Medulla oblongata (tissue), 1 donor: ENCODE data around the gene UTP20.
A peak's percentile ranks its signal among the peaks of the same experiment; 100 is the strongest.

ENCODE experiments used
- DNase-seq: peaks from one replicate; pipeline ENCODE4 v3.0.0-alpha.2; 2015; ENCODE audit errors: extremely low spot score

The UTP20 gene

DNA sequence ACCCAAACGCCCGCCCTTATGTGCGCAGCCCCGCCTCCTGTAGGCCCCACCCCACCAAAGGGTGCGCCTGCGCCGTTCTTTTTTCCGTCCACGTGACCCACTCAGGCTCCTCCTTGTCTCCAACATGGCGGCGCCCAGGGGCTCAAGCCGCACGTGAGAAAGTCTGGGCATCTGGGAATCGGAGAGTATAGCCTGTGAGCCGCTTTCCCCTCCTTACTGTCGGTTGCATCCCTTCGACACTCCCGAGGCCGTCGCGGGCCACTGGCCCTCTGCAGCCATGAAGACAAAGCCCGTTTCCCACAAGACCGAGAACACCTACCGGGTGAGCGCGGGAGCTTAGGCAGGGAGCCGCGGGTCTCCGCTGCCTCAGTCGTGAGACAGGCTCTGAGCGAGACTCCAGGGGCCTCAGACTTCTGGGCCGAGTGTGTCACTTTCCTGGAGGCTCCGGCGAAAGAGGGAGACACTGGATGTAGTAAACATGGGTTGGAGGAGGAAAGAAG, at the start of gene UTP20:
TSS of gene UTP20 (plus strand) at position 100 of the 500 bp plus-strand sequence. CDS start at position 278, 178 bp downstream.
- peak; percentile 95 for DNase-seq

DNA sequence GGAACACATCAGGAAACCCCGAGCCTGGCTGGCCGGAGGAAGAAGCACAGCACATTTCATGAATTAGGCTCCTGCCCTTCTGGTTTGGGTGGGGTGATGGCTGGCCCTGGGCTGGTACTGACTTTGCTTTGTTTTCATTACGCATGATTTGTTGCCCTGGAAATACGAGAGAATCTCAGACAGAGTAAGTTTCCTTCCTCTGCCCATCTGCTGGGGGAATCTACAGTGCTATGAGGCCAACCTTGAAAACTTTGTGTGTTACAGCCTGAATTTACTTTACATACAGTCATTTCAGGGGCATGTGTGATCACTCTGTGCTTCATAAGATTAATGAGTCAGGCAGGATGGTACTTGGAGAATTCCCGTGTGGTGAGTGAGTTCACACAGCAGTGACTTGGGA, 49.4 kb upstream of the UTP20 start:
- DNase-seq, result no peak

DNA sequence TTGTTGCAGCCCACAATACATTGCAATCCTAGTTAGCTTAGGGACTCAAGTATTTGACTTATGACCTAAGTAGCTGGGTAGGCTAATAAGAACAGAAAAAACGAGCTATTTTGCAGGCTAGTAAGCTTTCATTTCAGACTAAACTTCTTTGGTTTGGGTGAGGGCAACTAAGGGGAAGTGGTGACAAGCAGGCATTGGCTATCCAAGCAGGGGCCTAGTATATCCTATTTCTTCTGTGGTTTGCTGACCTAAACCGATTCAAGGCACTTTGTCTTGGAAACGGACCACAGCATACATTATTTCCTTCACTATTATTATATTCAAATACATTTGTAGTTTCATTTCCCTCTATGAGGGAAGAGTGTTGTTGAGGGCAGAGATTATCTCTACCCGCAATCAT, 48.3 kb upstream of the UTP20 start:
- DNase-seq, result peak; percentile 5

DNA sequence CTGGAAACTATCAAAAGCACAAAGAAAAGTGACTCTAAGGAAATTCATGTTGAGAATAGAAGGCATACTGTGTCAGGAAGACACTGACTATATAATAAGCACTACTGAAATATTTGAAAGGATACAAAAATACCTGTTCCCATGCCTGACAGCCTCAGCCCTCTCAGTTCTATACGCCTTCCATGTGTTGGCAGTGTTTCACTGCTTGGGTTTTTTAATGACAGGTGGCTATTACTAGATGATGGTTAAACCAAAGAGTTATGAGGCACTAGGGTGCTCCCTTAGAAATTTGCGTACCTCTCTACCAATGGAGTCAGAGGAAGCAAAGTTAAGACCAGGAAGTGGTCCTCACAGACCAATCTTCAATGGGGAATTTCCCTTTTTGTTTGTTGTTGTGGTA, 44.2 kb upstream of the UTP20 start:
- DNase-seq, result no peak

DNA sequence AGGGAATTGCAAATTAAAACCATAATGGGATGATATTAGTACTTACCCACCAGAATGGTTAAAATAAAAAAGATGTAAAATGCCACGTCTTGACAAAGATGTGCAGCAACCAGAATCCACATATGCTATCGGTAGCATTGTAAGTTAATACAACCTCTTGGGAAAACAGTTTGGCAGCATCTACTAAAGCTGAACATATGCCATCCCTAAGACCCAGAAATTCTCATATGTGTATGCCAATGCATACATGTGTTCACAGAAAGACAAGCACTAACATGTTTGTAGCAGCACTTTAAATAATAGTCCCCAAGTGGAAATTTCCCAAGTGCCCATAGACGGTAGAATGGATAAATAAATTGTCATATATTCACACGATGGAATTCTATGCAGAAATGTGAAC, 41.6 kb upstream of the UTP20 start:
- DNase-seq, result no peak

DNA sequence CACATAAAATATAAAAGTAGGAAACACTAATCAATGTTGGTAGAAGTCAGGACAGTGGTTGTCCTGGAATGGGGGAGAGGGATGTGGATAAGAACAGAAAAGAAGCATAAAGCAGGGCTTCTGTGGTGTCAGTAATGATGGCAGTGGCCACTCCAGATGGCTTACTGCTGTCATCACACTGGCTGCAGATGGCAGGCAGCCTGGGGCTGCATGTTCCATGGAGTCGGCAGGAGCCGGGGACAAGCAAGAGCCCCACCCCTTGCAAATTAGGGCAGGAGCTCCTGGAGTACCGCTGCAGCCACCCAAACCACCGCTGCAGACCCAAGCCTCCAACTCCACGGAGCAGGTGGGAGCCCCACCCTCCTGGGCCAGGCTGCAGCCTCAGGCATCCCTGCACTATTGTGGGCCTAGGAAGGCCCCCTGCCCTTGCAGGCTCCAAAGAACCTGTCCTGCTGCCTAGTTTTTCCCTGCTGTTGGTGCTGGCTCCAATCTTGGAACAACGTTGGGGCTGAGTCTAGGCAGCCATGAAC, 41.0 kb upstream of the UTP20 start:
- no peak for DNase-seq

DNA sequence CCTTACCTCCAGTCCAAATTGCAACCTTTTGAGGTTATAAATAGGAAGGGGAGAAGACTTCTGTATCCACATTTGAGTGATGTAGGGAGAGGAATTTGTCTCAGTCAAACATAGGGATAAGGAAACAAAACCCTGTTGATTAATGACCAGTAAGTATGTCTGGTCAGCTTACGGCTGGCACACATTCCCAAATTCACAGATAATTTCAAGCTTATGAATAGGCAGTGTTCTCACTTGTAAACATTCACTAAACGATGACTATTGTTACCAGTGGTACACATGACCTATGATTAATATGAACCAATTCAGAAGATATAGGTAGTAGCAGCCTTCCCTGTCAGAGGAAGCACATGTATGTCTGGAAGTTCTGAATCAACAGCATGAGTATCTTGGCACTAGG, 36.8 kb upstream of the UTP20 start:
- DNase-seq, result no peak

DNA sequence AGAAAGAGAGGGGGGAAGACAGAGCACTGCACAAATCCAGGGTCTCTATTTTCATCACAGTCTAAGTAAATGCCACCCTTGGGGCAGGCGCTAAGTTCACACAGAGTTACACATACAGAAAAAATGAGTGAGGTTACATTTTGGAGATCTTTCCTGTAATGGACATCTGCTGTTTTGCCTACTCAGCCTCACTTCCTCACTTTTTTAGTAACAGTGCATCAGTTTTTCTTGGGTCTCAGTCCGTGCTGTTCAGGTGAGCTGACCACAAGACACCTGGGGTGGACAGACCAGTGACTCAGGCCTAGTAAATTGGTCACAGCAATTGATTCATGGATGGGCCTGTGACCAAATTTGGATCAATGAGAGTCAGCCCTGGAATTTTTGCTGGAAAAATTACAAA, 36.3 kb upstream of the UTP20 start:
- DNase-seq, result no peak

DNA sequence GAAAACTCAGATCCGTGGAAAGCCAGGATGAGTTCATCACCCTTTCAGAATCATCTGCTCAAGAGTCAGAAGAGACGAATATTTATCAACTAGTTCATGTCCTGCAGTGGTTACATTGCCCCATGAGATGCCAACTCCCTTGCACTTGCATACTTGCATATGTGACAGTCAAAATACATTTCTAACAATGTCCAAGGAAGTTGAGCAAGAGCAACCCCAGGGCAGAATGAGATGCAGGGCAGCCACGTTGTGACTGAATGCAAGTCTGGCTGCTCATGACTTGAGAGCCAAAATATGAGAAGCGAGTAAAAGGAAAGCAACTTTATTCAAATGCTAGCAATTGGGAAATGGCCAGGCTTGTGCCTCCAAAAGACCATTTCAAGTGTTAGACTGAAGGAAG, 23.6 kb upstream of the UTP20 start:
- no peak for DNase-seq

DNA sequence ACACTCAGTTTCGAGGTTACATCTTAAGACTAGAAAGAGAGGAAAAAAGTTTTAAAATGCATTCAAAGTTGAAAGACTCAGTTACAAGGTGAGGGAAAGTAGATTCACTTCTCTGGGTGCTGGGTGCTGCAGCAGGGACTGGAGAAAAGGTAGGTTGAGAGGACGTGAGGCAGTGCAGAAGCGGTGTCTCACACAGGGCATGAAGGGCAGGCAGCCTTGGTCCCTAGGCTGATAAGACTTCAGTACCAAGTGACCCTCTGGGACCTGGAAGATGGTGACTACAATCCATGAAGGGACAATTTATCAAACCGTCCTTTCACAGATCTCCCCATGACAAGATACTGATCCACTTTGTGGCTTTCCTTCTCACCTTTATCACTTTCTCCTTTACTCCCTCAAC, 22.5 kb upstream of the UTP20 start:
- no peak for DNase-seq

DNA sequence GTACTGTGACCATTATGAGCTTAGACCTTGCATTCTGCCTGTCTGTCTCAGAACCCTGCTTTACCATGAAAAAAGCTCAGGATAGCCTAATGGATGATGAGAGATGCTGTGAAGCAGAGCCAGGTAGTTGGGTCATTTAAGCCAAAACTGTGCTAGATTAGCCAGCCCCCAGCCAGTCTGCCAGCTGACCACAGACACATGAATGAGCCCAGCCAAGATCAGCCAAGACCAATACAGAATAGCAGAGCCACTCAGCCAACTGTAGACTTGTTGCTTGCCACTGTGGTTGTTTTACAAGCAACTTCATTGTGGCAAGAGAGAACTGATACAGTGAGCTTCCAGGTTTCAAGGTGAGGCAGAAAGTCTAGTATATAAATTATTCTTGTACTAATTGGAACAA, 12.8 kb upstream of the UTP20 start:
- DNase-seq, result no peak

DNA sequence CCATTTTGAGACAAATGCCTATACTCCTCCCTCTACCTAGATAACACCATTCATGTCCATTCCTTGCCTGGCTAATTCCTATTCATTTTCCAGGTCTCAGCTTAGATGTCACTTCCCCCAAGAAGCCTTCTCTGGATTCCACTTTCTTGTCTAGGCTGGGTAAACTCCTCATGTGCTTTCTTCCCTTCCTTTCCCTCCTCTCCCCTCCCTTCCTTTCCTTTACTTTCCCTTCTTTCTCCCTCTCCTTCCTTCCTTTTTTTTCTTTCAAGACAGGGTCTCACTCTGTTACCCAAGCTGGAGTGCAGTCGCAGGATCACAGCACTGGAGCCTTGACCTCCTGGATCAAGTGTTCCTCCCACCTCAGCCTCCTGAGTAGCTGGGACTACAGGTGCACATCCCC, 3.5 kb upstream of the UTP20 start:
- no peak for DNase-seq

DNA sequence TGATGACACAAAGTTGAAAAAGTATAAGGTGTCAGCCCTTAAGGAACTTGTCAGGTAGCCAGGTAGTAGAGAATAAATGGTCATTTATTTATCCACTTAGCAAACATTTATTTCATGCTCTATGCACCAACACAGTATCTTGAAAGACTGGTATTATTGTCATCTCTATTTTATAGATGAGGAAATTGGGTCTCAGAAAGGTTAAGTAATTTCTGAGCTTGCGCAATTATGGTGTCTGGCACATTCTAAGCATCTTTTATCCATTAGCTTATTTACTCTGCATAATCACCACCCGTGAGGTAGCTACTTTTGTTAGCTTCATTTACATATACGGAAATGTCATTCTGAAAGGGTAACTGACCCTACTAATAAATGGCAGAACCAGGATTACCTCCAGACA, 2.5 kb upstream of the UTP20 start:
- DNase-seq, result no peak

DNA sequence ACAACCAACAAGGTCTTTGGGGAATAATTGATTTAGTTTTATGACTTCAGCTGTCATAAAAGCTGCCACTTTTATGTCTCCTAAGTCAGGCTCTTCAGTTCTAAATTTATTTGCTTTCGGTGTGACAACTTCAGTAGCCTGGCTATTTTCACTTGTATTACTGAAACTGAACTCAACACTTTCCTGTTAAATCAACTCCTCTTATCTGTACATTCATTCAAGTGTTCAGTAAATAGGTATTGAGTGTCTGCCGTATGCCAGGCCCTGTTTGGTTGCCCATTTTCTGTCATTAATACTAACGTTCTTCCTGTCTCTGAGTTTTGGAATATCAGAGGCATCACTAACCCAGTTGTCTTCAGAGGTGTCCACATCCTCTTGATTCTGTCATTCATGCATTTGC, 7.5 kb downstream of the UTP20 start:
- no peak for DNase-seq

DNA sequence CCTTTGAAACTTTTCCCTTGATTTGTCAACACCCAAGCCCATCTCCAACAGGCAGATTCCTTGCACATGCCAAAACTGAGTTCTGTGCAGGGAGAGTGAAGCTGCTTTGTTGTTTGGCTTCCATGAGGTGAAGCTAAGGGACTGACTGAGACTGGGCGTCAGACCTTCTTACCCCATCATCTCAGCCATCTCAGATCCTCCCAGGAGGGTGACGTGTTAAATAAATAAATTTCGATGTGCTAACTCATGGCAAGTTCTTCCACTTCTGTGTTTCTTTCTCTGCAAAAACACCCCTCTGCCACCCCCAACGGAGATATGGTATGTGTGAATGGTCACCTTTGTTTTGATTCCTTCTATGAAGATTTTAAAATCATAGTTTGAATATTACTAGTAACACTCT, 17.8 kb downstream of the UTP20 start:
- DNase-seq, result no peak

DNA sequence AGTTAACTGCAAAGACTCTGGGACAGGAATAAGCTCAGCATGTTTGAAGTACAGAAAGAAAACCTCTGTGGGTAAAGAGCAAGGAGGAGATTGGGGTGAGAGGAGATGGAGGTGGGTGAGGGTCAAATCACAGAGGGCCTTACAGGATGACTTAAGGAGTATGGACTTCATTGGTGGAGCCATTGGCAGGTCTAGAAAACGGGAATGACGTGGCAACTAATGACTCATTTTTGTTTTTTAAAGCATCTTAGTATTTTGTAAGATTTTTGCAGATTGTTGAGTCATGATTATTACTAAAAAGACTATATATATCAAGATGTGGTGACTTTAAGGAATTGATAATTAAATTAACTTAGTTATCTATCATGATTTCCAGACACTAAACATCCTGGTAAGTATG, 18.5 kb downstream of the UTP20 start:
- no peak for DNase-seq

DNA sequence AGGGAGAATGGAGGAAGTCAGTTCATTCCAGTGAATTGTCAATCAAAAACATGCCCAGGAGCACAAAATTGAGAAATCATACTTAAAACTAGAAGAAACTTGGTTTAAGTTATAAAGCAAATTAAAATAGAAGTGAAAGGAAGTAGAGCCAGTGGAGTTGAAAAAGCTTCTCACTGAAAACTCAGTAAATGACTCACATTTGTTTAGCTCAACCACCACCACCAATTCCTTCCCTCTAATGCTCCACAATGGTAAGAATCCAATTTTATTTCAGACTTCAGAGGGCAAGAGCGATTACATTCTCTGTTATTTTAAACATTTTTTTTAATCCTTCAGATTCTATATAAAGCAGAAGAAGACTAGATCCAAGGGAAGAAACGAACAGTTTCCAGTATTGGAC, 19.4 kb downstream of the UTP20 start:
- DNase-seq, result no peak

DNA sequence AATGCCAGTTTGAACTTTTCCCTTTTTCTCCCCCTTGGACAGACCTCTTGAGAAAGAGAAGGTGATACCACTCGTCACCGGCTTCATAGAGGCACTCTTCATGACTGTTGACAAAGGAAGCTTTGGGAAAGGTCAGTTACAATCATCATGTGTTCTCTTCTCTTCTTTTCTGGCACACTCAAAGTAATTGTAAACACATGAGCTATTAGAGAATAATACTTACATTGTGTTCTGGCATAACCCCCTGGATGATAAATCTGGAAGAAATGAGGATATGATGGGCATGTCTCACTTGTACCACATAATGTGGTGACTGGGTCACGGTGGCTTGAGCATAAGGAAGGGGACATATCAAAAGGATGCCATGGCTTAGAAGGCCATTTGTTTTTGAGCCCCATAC, 20.0 kb downstream of the UTP20 start:
- DNase-seq, result peak; percentile 85

DNA sequence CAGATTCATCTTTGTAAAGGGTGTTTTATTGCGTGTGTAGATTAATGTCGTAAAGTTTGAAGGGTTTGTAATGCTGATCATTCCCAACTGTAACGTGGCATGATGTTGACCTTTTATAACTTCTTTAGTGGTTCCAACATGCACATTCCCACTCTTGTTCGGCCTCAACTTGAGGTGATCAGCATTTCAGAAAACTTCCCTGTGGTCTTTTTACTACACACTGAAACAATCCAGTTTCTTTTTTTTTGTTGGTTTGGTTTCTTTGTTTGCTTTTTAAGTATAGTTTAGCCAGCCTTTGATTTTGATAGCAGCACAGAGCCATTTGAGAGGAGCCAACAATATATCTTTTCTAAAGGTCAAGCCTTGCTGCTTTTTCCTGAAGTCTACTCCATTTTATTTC, 22.8 kb downstream of the UTP20 start:
- DNase-seq, result no peak

DNA sequence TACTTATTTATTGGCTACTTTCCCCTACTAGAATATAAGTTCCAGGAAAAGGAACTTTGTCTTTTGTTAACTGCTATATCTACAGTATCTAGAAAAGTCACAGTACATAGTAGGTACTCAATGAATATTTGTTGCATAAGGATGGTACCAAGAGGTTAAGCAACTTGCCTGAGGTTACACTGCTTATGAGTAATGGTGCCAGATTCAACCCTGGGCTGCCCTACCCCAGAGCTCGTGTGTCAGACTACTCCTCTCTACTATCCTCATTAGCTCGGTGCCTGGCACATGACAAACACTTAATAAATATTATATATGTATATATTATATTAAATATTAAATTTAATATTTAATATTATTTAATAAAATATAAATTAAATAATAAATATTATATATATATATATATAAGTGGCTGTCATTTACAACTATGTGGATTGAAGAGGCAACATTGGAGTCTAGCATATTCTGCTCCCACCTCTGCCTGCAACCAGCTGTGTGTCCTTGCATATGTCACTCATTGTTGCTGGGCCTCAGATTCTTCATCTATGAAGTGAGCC, 25.4 kb downstream of the UTP20 start:
- DNase-seq, result no peak

DNA sequence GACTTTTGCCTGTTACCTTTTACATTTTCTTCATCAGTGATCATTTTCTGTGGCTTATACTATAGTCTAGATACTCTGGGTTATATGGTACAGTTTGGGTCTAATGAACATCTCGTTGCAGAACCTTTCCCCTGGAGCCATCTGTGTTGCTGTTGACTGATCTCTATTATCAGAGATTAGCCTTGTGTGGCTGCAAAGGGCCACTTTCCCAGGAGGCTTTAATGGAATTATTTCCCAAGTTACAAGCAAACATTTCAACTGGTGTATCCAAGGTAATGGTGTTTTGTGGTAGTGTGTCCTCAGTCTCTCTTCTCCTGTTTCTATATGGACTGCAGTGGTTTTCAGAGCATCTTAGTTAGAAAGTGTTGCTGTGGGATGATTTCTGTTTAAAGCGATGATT, 25.9 kb downstream of the UTP20 start:
- no peak for DNase-seq

DNA sequence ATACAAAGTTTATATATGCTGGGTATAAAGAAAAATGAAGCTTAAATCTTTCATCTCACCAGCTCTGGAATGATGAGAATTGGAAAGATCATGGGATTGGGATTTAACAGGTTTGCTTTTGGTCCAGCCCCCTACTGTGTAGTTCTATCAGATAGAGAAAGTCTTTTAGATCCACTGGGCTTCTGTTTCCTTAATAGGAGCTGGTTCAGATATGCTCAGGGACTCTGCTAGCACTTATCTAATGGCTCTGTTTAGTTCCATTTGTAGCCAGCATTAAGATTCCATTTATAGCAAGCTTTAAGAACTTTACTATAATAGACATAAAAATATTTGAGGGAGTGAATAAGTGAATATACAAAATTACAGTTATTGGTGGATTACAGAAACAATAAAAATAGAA, 42.6 kb downstream of the UTP20 start:
- no peak for DNase-seq

DNA sequence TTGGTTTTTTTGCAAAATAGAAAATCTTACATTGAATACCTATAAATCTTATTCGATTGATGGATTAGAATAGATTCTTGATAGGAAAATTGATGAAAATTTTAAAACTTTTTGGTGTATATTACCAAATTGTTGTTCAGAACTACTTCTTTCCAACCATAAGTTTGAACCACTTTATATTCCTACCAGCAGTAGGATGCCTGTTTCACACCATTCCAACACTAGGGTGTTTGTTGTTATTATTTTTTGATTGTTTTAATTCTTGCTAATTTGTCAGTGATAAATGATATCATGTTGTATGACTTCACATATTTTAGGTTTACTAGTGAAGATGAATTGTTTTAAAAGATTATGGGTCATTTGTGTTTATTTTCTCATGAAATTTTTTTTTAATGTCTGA, 43.4 kb downstream of the UTP20 start:
- no peak for DNase-seq

DNA sequence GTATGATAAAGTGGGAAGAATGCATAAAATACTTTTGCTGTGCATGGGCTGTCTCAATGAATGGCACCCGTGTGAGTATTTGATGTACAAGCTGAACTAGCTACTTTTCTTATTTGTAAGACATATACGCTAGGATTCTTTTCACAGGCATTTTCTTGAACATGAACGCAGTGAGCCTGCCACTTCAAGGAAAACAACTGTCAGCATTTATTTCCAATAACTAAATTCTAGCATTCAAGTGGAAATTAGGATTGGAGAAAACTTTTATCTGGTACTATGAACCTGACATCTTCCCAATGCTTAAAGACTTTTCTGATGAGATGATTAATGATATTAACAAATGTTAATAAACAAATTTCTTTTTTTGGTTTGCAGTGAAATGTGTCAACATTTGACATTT, 45.7 kb downstream of the UTP20 start:
- no peak for DNase-seq
